NCI-H2227 (cell line): ENCODE data around the gene LRRC72.
"Not testable (repeated sequence)": the region's sequence is repeated elsewhere in the genome, so short reads cannot be mapped to it uniquely, and the experiment has no call there.

Experiments
- DNase-seq: peaks from one replicate; lab custom pipeline; 2025; ENCODE audit not compliant: unreplicated experiment; lab: John Stamatoyannopoulos, UW

Gene LRRC72

GRCh38 chr7:16524332-16524731, 2.3 kb upstream of the LRRC72 start:
- no peak for DNase-seq

GRCh38 chr7:16528520-16528919, 1.9 kb downstream of the LRRC72 start:
- no peak for DNase-seq

- DNase-seq, result no peak
Observed at GRCh38 chr7:16529697-16530096, 3.1 kb downstream of the LRRC72 start.

DNA sequence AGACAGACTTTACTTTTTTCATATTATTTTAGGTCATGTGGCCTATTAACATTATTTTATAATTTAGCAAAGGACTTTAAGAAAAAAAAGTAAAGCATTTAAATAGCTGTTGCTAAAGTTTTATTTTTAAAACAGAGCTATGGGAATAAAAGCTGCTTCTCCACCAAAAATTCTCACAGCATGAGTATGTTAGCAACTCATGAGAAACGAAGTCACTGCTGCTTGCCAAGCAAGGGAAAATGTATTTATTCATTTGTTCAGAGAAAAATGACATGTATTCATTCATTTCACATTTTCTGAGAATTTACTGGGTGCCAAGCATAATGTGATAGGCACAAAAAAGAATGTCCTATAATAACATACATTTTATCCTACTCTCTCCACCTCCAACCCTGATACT, 5.1 kb downstream of the LRRC72 start:
- DNase-seq, result no peak

DNA sequence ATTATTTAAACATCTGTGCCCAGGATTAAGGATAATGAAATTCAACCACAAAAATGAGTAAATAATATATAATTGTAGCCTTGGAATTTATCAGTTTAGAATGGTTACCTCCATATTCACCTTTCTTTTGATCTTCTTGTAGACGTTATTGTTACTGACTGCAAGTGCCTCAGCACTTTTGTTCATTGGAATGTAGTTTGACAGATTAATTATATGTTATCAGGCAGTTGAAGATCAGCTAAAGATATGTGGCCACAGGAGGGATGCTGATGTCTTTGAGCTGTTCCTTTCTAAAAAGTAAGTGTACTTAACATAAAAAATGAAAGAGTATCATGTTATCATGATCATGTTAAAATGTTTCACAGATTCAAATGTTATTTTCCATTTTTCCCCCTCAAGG, 5.6 kb downstream of the LRRC72 start:
- peak; percentile 53 for DNase-seq

- DNase-seq, result no peak
Observed at GRCh38 chr7:16535500-16535899, 8.9 kb downstream of the LRRC72 start.

DNA sequence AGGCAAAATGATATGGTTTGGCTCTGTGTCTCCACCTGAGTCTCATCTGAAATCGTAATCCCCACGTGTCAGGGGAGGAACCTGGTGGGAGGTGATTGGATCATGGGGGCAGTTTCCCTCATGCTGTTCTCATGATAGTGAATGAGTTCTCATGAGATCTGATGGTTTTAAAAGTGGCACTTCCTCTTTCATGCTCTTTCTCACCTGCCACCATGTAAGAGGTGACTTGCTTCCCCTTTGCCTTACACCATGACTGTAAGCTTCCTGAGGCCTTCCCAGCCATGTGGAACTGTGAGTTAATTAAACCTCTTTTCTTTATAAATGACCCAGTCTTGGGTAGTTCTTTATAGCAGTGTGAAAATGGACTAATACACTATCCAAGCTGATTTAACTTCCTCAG, 13.9 kb downstream of the LRRC72 start:
- not testable (repeated sequence) for DNase-seq

- DNase-seq, result no peak
Observed at GRCh38 chr7:16542401-16542800, 15.8 kb downstream of the LRRC72 start.

- no peak for DNase-seq
Observed at GRCh38 chr7:16543456-16543855, 16.8 kb downstream of the LRRC72 start.

GRCh38 chr7:16546921-16547505, 20.4 kb downstream of the LRRC72 start:
- no peak for DNase-seq

- no peak for DNase-seq
Observed at GRCh38 chr7:16548428-16548827, 21.8 kb downstream of the LRRC72 start.

GRCh38 chr7:16550671-16551070, 24.0 kb downstream of the LRRC72 start:
- no peak for DNase-seq

GRCh38 chr7:16554518-16555236, 28.1 kb downstream of the LRRC72 start:
- DNase-seq, result no peak

GRCh38 chr7:16556359-16556758, 29.7 kb downstream of the LRRC72 start:
- no peak for DNase-seq

GRCh38 chr7:16558761-16559302, 32.2 kb downstream of the LRRC72 start:
- no peak for DNase-seq

DNA sequence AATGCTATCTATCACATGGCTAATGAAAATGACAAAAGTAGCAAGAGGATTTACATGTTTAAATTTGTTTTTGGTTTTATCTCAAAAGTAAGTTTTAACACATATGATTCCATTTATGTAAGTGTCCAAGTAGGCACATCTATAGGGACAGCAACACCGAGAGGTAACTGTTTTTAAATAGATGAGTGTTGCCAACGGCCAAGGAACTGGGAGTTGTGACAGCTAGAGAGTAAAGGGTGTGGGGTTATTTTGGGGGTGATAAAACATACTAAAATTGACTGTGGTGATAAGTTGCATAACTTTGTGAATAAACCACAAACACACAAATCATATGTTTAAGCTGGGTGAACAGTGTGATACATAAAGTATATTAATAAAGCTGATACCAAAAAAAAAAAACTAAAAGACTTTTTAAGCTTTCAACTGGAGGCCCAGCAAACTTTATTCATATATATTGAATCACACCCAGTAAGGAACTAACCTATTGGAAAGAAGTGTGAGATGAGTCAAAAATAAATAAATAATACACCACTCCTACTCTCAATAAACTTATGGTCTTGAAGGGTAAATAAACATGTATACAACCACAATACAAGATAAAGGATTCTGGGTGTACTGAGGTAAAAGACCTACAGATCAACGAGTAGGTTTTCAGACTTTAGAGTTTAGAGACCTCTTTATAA, 33.0 kb downstream of the LRRC72 start:
- DNase-seq, result no peak

DNA sequence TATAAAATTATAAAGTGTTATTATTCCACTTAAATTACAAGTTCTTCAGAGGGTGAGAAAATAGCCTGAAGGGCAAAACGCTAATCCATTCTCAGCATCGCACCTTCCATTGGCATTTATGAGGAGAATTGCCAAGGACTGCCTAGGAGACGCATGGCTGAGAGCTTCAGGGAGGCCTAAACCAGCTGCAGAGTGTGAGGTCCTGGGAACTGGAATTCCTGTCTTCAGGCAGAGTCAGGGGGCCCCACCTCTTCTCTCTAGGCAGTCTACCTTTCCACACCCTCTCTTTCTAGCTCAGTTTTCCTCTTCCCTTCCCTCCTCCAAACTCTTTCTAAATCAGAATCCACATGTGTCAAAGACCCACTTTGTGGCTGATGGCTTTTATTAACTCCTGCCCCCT, 35.3 kb downstream of the LRRC72 start:
- no peak for DNase-seq

DNA sequence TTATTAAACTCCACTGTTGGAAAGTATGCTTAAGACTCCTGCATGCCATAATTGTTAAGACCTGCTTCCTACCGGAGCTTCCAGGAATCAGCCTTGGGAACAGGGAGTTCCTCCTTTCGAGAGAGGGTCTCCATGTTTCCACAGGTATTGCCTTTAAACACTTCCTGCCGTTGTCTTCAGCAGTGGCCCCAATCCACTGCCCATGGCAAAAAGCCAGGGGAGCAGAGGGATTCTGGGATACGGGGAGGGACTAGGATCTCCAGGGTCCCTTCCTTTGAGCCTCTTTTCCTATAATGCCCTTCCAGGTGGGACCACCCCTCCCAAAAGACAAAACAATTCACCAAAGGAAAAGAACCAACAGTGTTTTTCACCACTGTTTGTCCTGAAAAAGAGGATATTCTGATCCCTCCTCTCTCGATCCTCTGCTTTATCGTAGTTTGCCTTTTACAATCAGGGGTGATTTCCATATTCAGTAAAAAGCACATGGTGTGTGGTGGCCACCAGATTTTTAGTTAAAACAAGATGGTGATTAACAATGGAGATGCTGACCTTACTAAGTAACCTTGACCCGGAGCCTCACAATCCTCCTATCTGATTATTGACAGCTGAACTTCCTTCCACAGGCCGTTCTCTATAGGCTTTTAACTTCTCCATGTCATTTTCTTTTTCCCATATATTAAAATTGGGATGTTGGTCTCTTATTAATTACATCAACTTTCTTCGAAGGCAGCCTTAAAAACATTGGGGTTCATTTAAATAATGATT, 36.0 kb downstream of the LRRC72 start:
- no peak for DNase-seq

GRCh38 chr7:16563281-16564022, 36.8 kb downstream of the LRRC72 start:
- DNase-seq, result no peak

DNA sequence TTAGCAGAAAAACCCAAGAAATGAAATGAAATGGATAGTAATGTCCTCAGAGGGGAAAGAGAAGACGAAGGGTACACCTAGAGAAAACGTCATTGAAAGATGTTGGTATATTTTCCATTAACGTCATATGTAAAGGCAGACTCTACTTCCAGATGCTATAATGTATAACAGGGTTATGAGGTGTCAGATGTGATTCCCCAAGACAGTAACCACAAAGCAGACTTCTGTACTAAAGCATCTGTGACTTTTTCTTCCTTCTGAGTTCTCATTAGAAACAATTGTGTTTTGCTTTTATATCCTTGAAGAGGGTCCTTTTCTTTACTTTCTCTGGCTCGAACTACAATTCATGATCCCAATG, 37.4 kb downstream of the LRRC72 start:
- no peak for DNase-seq
